Purkinje cell (primary cell): ENCODE measurements around the gene ENKUR. TPM values are rescaled to one million over a fixed set of nuclear protein-coding genes. Genes with fewer than 3 reads are reported as not detected.

Experiments
- polyA plus RNA-seq: library from polyadenylated mRNA; unstranded; fragments of >200 nt; fragmentation: Nextera tagmentation; gene quantifications from 2 replicates; pipeline ENCODE4 v1.2.1, GENCODE V29; 2014

The ENKUR gene, protein sequence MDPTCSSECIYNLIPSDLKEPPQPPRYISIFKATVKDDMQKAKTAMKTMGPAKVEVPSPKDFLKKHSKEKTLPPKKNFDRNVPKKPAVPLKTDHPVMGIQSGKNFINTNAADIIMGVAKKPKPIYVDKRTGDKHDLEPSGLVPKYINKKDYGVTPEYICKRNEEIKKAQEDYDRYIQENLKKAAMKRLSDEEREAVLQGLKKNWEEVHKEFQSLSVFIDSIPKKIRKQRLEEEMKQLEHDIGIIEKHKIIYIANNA
- polyA plus RNA-seq, result 7.7 and 8.3 TPM in 2 replicates

DNA sequence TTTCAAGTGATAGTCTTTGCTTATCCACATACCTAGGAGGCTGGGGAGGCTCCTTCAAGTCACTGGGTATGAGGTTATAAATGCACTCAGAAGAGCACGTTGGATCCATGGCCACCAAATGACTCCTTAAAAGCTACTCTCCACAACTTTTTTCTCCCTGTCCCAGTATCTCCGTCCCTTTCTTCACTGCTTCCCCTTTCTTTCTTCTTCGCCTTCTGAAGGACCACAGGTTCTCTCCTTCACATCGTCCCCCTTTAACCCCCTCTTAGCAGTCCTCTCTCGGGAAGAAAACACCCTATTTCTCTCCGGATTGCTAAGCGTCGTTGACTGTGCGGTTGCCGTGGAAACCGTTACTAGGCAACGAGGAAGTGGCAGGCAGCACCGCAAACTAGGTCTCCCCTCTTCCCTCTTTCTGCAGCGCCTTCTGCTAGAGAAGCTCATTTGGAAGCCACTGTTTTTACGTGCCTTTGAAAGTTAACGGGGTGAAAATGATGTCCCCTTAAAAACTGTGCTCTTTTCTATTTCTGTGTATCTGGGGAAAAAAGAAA is at the start of gene ENKUR:
ENKUR (minus strand) TSS at position 331 of the 548 bp plus-strand sequence; CDS start at position 109, 222 bp downstream.

DNA sequence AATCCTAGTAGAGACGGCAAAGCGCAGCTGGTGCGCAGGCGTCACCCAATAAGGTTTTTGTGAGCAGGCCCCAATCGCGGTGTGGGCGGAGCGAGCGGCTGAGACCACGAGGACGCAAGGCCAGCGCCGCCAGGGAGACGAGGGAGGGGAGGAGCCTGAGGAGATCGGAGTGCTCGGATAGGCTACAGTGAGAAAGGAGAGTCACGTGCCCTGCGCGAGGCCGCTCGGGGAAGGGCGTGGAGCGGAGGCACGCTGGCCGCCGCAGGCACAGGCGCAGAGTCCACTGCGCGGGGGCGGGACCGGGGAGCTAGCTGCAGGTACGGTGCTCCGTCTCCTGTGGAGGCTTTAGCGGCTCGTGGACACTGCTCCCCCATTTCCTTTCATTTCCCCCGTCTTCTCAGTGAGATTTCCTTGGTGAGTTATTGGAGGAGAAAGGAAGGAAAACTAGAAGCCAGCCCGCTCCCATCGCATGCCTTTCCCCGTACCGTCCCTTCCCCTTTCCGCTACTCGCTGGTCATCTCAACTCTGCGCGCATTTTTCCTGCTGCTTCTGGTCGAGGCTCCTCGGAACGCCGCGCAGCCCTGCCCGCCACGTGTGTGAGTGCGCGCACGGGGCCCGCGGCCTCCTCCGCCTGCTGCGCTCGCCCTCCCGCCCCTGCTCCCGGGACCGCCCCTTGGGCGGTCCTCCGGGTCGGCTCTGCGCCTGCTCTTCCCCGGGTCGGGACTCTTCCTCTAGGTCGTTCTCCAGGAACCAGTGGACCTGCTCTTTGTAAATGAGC is 607 bp upstream of the ENKUR start, which contains the start of gene THNSL1:
THNSL1 (plus strand) TSS at position 237 of the 778 bp plus-strand sequence. CDS start 6,612 bp downstream, outside the sequence.

DNA sequence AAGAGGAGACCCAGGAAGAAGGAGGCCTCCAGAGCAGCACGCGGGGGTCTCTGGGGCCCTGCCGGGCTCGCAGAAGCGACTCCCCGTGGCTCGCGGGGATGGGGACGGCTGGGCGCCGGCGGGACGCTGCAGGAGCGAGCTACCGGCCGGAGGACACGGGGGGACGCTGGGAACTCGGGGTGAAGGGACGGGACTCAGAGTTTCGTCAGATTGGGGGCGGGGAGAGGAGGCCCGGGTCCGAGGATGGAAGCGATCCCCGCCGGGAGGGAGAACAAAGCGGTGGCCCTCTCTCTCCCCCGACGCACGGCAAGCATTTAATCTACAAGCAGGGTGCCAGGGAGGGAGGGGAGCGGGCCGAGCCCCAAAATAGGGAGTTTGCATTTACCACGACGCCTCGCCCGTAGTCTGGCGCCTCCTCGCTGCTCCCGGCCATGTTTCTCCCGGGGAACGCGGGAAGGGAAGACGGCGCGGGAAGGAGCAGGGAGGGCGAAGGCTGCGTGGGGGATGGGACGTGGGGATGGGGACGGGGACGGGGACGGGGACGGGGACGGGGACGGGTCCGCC is 63.7 kb downstream of the ENKUR start, which contains the start of gene PRTFDC1:
PRTFDC1 (minus strand) TSS at position 464 of the 564 bp plus-strand sequence; CDS start at position 433, 31 bp downstream.

Other genes with a start within 250 kb of the ENKUR start
- 38.9 and 44.5 TPM in 2 replicates for gene PRTFDC1, start 63.6 kb downstream of the ENKUR start, polyA plus RNA-seq
- 18.5 and 21.8 TPM in 2 replicates for gene THNSL1, start 454 bp upstream of the ENKUR start, polyA plus RNA-seq
- gene GPR158, start 158.8 kb upstream of the ENKUR start, polyA plus RNA-seq, result 21.5 and 25.0 TPM in 2 replicates